NCI-H226 (cell line): ENCODE measurements around the gene ITGB3.
"Not testable (repeated sequence)": the region's sequence is repeated elsewhere in the genome, so short reads cannot be mapped to it uniquely, and the experiment has no call there.

Experiments used
- DNase-seq: peaks from one replicate; pipeline ENCODE4 v3.0.0-alpha.2; 2015

ITGB3 gene

GRCh38 chr17:47253541-47254402 is at the start of gene ITGB3:
Gene ITGB3, plus strand, starts transcription at chr17:47253827. Its CDS starts 35 bp downstream, at chr17:47253862.
- DNase-seq: peak; percentile 72

GRCh38 chr17:47203984-47204721 is 49.5 kb upstream of the ITGB3 start:
- DNase-seq: no peak

GRCh38 chr17:47204722-47205418 is 48.8 kb upstream of the ITGB3 start:
- DNase-seq: no peak

GRCh38 chr17:47205419-47205963 is 48.1 kb upstream of the ITGB3 start:
- DNase-seq: no peak

GRCh38 chr17:47207143-47208067 is 46.2 kb upstream of the ITGB3 start:
- no peak for DNase-seq

GRCh38 chr17:47208744-47209488 is 44.7 kb upstream of the ITGB3 start, which contains the start of gene MYL4:
Gene MYL4, plus strand, starts transcription at chr17:47209348. Its CDS starts 75 bp downstream, at chr17:47209423.
- no peak for DNase-seq

GRCh38 chr17:47209499-47209898 is 44.1 kb upstream of the ITGB3 start:
- DNase-seq: no peak

GRCh38 chr17:47210105-47210504 is 43.5 kb upstream of the ITGB3 start:
- no peak for DNase-seq

- DNase-seq: no peak
These were observed 42.8 kb upstream of the ITGB3 start for GRCh38 chr17:47210779-47211178.

GRCh38 chr17:47212458-47212857 is 41.2 kb upstream of the ITGB3 start:
- no peak for DNase-seq

- DNase-seq: no peak
These were observed 40.1 kb upstream of the ITGB3 start for GRCh38 chr17:47213540-47213939.

- no peak for DNase-seq
These were observed 38.7 kb upstream of the ITGB3 start for GRCh38 chr17:47214931-47215330.

GRCh38 chr17:47216821-47217220 is 36.8 kb upstream of the ITGB3 start:
- not testable (repeated sequence) for DNase-seq

GRCh38 chr17:47217279-47217678 is 36.3 kb upstream of the ITGB3 start:
- not testable (repeated sequence) for DNase-seq

- no peak for DNase-seq
These were observed 34.7 kb upstream of the ITGB3 start for GRCh38 chr17:47218896-47219430.

GRCh38 chr17:47219621-47220475 is 33.8 kb upstream of the ITGB3 start:
- DNase-seq: no peak

- DNase-seq: no peak
These were observed 33.1 kb upstream of the ITGB3 start for GRCh38 chr17:47220531-47220999.

- no peak for DNase-seq
These were observed 32.5 kb upstream of the ITGB3 start for GRCh38 chr17:47221154-47221553.

GRCh38 chr17:47222047-47222446 is 31.6 kb upstream of the ITGB3 start:
- no peak for DNase-seq

- no peak for DNase-seq
These were observed 30.6 kb upstream of the ITGB3 start for GRCh38 chr17:47223007-47223406.
